ENCODE measurements around the gene ABHD8. TPM values are rescaled to one million over a fixed set of nuclear protein-coding genes. Genes with fewer than 3 reads are reported as not detected.

Gene ABHD8
- total RNA-seq, 2 donors from 2014 or later: 20.1 to 21.6 TPM

GRCh38 chr19:17340871-17341357 lies 37.7 kb upstream of the ABHD8 start:
- 80% methylated on average over 17 of the region's 17 CpGs for WGBS

GRCh38 chr19:17340302-17340870 lies 37.2 kb upstream of the ABHD8 start:
- TF ChIP-seq POLR2AphosphoS5 (IDR thresholded peaks at IDR 0.05) (no peak), POLR2A (IDR thresholded peaks at IDR 0.05) (no peak), CTCF (IDR thresholded peaks at IDR 0.05) (no peak)
- 72% methylated on average over 21 of the region's 21 CpGs for WGBS
- intact Hi-C loops (cut with DNase I): no loop called here

More at GRCh38 chr19:17340871-17341357, 37.7 kb upstream of the ABHD8 start:
- Histone ChIP-seq H3K27me3 (replicated peaks; ENCODE audit: insufficient read depth) (no peaks in the 10 kb centered on the region), H3K36me3 (no peaks in the 10 kb centered on the region), H3K27ac (no peak overlapping the region), H3K4me1 (replicated peaks) (no peaks in the 10 kb centered on the region), H3K4me3 (no peak overlapping the region), H3K9me3 (no peaks in the 10 kb centered on the region)
- intact Hi-C loops (cut with DNase I): no loop called here
- no peak for DNase-seq (ENCODE audit: low spot score)
- TF ChIP-seq POLR2AphosphoS5 (IDR thresholded peaks at IDR 0.05) (no peak), CTCF (IDR thresholded peaks at IDR 0.05) (no peak), POLR2A (IDR thresholded peaks at IDR 0.05) (no peak)

GRCh38 chr19:17339088-17339741 lies 36.0 kb upstream of the ABHD8 start:
- Histone ChIP-seq H3K9me3 (no peaks in the 10 kb centered on the region), H3K36me3 (no peaks in the 10 kb centered on the region), H3K27me3 (replicated peaks; ENCODE audit: insufficient read depth) (no peaks in the 10 kb centered on the region), H3K4me3 (no peak overlapping the region), H3K4me1 (replicated peaks) (peaks cover 4% of the 10 kb centered on the region), H3K27ac (no peak overlapping the region)
- no peak for TF ChIP-seq POLR2A (IDR thresholded peaks at IDR 0.05)
- no peak for TF ChIP-seq POLR2AphosphoS5 (IDR thresholded peaks at IDR 0.05)
- TF ChIP-seq CTCF (IDR thresholded peaks at IDR 0.05): no peak
- intact Hi-C loops (cut with DNase I): no loop called here
- no peak for DNase-seq (ENCODE audit: low spot score)
- 89% methylated on average over 34 of the region's 34 CpGs for WGBS

More at GRCh38 chr19:17340302-17340870, 37.2 kb upstream of the ABHD8 start:
- Histone ChIP-seq H3K9me3 (no peaks in the 10 kb centered on the region), H3K27ac (no peak overlapping the region), H3K36me3 (no peaks in the 10 kb centered on the region), H3K27me3 (replicated peaks; ENCODE audit: insufficient read depth) (no peaks in the 10 kb centered on the region), H3K4me3 (no peak overlapping the region), H3K4me1 (replicated peaks) (no peaks in the 10 kb centered on the region)
- no peak for DNase-seq (ENCODE audit: low spot score)

- Histone ChIP-seq H3K9me3 (no peaks in the 10 kb centered on the region), H3K4me1 (replicated peaks) (peaks cover 4% of the 10 kb centered on the region), H3K27ac (no peak overlapping the region), H3K4me3 (peak overlapping the region; percentile 64 to 66), H3K36me3 (no peaks in the 10 kb centered on the region), H3K27me3 (replicated peaks; ENCODE audit: insufficient read depth) (no peaks in the 10 kb centered on the region)
- DNase-seq (ENCODE audit: low spot score): no peak
- intact Hi-C loops (cut with DNase I): no loop called here
- TF ChIP-seq POLR2AphosphoS5 (IDR thresholded peaks at IDR 0.05) (no peak), CTCF (IDR thresholded peaks at IDR 0.05) (no peak), POLR2A (IDR thresholded peaks at IDR 0.05) (no peak)
- 84% methylated on average over 30 of the region's 30 CpGs for WGBS
Measured at GRCh38 chr19:17338433-17339078, 35.3 kb upstream of the ABHD8 start.
